ENCODE data around the gene PHACTR1.

- TF ChIP-seq CTCF (IDR thresholded peaks at IDR 0.05) (no peak), POLR2A (IDR thresholded peaks at IDR 0.05) (no peak)
Observed at GRCh38 chr6:12968839-12969558, 252.4 kb downstream of the PHACTR1 start.
